Measurements from ENCODE around the gene ZNF287. TPM values are rescaled to one million over a fixed set of nuclear protein-coding genes. Genes with fewer than 3 reads are reported as not detected.
A peak's percentile ranks its signal among the peaks of the same experiment; 100 is the strongest.

The ZNF287 gene
- total RNA-seq, 1 donor from 2014 or later: 3.4 TPM

GRCh38 chr17:16521070-16521727, 47.8 kb downstream of the ZNF287 start:
- no peaks in the 10 kb centered on the region for H3K27me3 ChIP-seq (ENCODE audit: control insufficient read depth, insufficient read depth, low read length)
- TF ChIP-seq CTCF (IDR thresholded peaks at IDR 0.05; ENCODE audit: insufficient read depth, low read length, poor library complexity, severe bottlenecking): peak; percentile 88
- DNase-seq (ENCODE audit: low read depth): no peak
- H3K4me3 ChIP-seq (ENCODE audit: low read depth, low read length): no peak overlapping the region
- no peaks in the 10 kb centered on the region for H3K36me3 ChIP-seq (ENCODE audit: control insufficient read depth, insufficient read depth, low read length)

DNA sequence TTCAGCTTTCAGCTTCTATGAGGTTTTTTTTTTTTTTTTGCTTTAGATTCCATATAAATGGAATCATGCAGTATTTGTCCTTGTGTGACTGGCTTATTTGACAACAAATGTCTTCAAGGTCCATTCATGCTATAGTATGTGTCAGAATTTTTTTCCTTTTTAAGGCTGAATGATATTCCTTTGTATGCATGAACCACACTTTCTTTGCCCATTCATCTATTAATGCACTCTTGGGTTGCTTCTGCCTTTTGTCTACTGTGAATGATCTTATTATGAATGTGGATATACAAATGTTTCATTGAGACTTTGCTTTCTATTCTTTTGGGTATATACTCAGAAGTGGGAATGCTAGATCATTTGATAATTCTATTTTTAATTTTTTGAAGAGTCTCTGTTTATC, 50.0 kb downstream of the ZNF287 start:
- no peaks in the 10 kb centered on the region for H3K27me3 ChIP-seq (ENCODE audit: control insufficient read depth, insufficient read depth, low read length)
- TF ChIP-seq CTCF (IDR thresholded peaks at IDR 0.05; ENCODE audit: insufficient read depth, low read length, poor library complexity, severe bottlenecking): no peak
- no peak overlapping the region for H3K4me3 ChIP-seq (ENCODE audit: low read depth, low read length)
- H3K36me3 ChIP-seq (ENCODE audit: control insufficient read depth, insufficient read depth, low read length): no peaks in the 10 kb centered on the region
- DNase-seq (ENCODE audit: low read depth): no peak

- no peaks in the 10 kb centered on the region for H3K36me3 ChIP-seq (ENCODE audit: control insufficient read depth, insufficient read depth, low read length)
Observed at GRCh38 chr17:16517477-16517876, 51.5 kb downstream of the ZNF287 start.

GRCh38 chr17:16516594-16517051, 52.4 kb downstream of the ZNF287 start:
- no peaks in the 10 kb centered on the region for H3K27me3 ChIP-seq (ENCODE audit: control insufficient read depth, insufficient read depth, low read length)
- no peak overlapping the region for H3K4me3 ChIP-seq (ENCODE audit: low read depth, low read length)
- no peak for TF ChIP-seq CTCF (IDR thresholded peaks at IDR 0.05; ENCODE audit: insufficient read depth, low read length, poor library complexity, severe bottlenecking)
- no peak for DNase-seq (ENCODE audit: low read depth)
- H3K36me3 ChIP-seq (ENCODE audit: control insufficient read depth, insufficient read depth, low read length): no peaks in the 10 kb centered on the region

More at GRCh38 chr17:16517477-16517876, 51.5 kb downstream of the ZNF287 start:
- no peaks in the 10 kb centered on the region for H3K27me3 ChIP-seq (ENCODE audit: control insufficient read depth, insufficient read depth, low read length)
- H3K4me3 ChIP-seq (ENCODE audit: low read depth, low read length): no peak overlapping the region
- no peak for DNase-seq (ENCODE audit: low read depth)
- no peak for TF ChIP-seq CTCF (IDR thresholded peaks at IDR 0.05; ENCODE audit: insufficient read depth, low read length, poor library complexity, severe bottlenecking)

DNA sequence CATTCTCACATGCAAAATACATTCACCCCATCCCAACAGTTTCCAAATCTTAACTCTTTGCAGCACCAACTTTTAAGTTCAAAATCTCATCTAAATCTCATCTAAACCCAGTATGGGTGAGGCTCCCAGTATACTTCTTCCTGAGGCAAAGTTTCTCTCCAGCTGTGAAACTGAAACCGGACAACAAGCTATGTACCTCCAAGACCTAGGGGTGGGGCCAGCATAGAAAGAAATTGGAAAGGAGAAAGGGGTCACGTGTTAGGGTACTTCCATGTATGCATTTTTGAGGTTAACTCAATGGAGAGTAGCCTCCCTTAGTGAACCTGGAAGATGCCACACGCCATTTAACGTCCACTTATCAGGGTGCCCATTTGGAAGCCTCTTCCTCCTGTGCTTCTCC, 53.1 kb downstream of the ZNF287 start:
- no peak overlapping the region for H3K4me3 ChIP-seq (ENCODE audit: low read depth, low read length)
- no peak for DNase-seq (ENCODE audit: low read depth)
- H3K36me3 ChIP-seq (ENCODE audit: control insufficient read depth, insufficient read depth, low read length): no peaks in the 10 kb centered on the region
- no peaks in the 10 kb centered on the region for H3K27me3 ChIP-seq (ENCODE audit: control insufficient read depth, insufficient read depth, low read length)
- no peak for TF ChIP-seq CTCF (IDR thresholded peaks at IDR 0.05; ENCODE audit: insufficient read depth, low read length, poor library complexity, severe bottlenecking)

GRCh38 chr17:16513873-16514272, 55.1 kb downstream of the ZNF287 start:
- no peak for DNase-seq (ENCODE audit: low read depth)
- no peak overlapping the region for H3K4me3 ChIP-seq (ENCODE audit: low read depth, low read length)
- no peaks in the 10 kb centered on the region for H3K36me3 ChIP-seq (ENCODE audit: control insufficient read depth, insufficient read depth, low read length)
- no peak for TF ChIP-seq CTCF (IDR thresholded peaks at IDR 0.05; ENCODE audit: insufficient read depth, low read length, poor library complexity, severe bottlenecking)
- H3K27me3 ChIP-seq (ENCODE audit: control insufficient read depth, insufficient read depth, low read length): no peaks in the 10 kb centered on the region
